Measurements from ENCODE around the gene CPNE5. TPM values are rescaled to one million over a fixed set of nuclear protein-coding genes. Genes with fewer than 3 reads are reported as not detected.

Gene CPNE5
- polyA plus RNA-seq, 1 donor (not counting 4 experiments of a cell fraction or from before 2014, with no cell fraction given), result 0.05 TPM

GRCh38 chr6:36779227-36779626 lies 60.0 kb downstream of the CPNE5 start:
- no peaks in the 10 kb centered on the region for H3K79me2 ChIP-seq (ENCODE audit: control insufficient read depth, insufficient read depth, low read length)
- no peaks in the 10 kb centered on the region for H3K9me3 ChIP-seq (ENCODE audit: control insufficient read depth, low read depth, low read length)
- H3K27me3 ChIP-seq (ENCODE audit: control insufficient read depth, extremely low read depth, insufficient read depth, low read length), result peaks cover 13% of the 10 kb centered on the region
- no peaks in the 10 kb centered on the region for H3K36me3 ChIP-seq (ENCODE audit: control insufficient read depth in 2 of 2, extremely low read depth in 1 of 2, insufficient read depth in 2 of 2, low read length in 2 of 2)
- H3K9me1 ChIP-seq (ENCODE audit: control insufficient read depth, extremely low read depth, insufficient read depth, low read length), result no peaks in the 10 kb centered on the region
- H3K27ac ChIP-seq (ENCODE audit: control insufficient read depth, insufficient read depth, low read length), result no peak overlapping the region
- no peak overlapping the region for H2AFZ ChIP-seq (ENCODE audit: control insufficient read depth, low read length)
- H3K4me3 ChIP-seq (ENCODE audit: control insufficient read depth in 2 of 3, extremely low read depth in 1 of 3, insufficient read depth in 2 of 3, low read depth in 1 of 3, low read length in 3 of 3), result no peak overlapping the region
- no peak overlapping the region for H3K4me2 ChIP-seq (ENCODE audit: control insufficient read depth, extremely low read depth, insufficient read depth, low read depth, low read length)
- no peaks in the 10 kb centered on the region for H4K20me1 ChIP-seq (ENCODE audit: control insufficient read depth, extremely low read depth, insufficient read depth, low read length)
- FAIRE-seq (no peak), DNase-seq (ENCODE audit: low read depth, low spot score) (no peak)
- dilution Hi-C loops (cut with MboI; ENCODE audit: extremely low pct_ligation_motif_present, low sequenced_read_pairs), result no loop called here
- H3K4me1 ChIP-seq (ENCODE audit: control insufficient read depth, extremely low read depth, insufficient read depth, low read length), result peaks cover 8% of the 10 kb centered on the region
- H3K9ac ChIP-seq (ENCODE audit: control insufficient read depth, extremely low read depth, insufficient read depth, low read length), result no peak overlapping the region
- TF ChIP-seq CTCF (optimal IDR thresholded peaks at IDR 0.05 in 1 of 3, IDR thresholded peaks at IDR 0.05 in 1 of 3, conservative IDR thresholded peaks at IDR 0.05 in 1 of 3; ENCODE audit: extremely low read depth in 1 of 3, insufficient read depth in 2 of 3, low read length in 3 of 3) (no peak), EZH2 (IDR thresholded peaks at IDR 0.05; ENCODE audit: low read length) (no peak)

GRCh38 chr6:36777801-36778200 lies 61.4 kb downstream of the CPNE5 start:
- Histone ChIP-seq H4K20me1 (ENCODE audit: control insufficient read depth, extremely low read depth, insufficient read depth, low read length) (no peaks in the 10 kb centered on the region), H3K9me1 (ENCODE audit: control insufficient read depth, extremely low read depth, insufficient read depth, low read length) (no peaks in the 10 kb centered on the region), H3K9me3 (ENCODE audit: control insufficient read depth, low read depth, low read length) (no peaks in the 10 kb centered on the region), H2AFZ (ENCODE audit: control insufficient read depth, low read length) (no peak overlapping the region), H3K36me3 (ENCODE audit: control insufficient read depth in 2 of 2, extremely low read depth in 1 of 2, insufficient read depth in 2 of 2, low read length in 2 of 2) (no peaks in the 10 kb centered on the region), H3K79me2 (ENCODE audit: control insufficient read depth, insufficient read depth, low read length) (no peaks in the 10 kb centered on the region), H3K4me3 (ENCODE audit: control insufficient read depth in 2 of 3, extremely low read depth in 1 of 3, insufficient read depth in 2 of 3, low read depth in 1 of 3, low read length in 3 of 3) (no peak overlapping the region), H3K27me3 (ENCODE audit: control insufficient read depth, extremely low read depth, insufficient read depth, low read length) (peaks cover 13% of the 10 kb centered on the region), H3K9ac (ENCODE audit: control insufficient read depth, extremely low read depth, insufficient read depth, low read length) (no peak overlapping the region), H3K27ac (ENCODE audit: control insufficient read depth, insufficient read depth, low read length) (no peak overlapping the region), H3K4me2 (ENCODE audit: control insufficient read depth, extremely low read depth, insufficient read depth, low read depth, low read length) (no peak overlapping the region), H3K4me1 (ENCODE audit: control insufficient read depth, extremely low read depth, insufficient read depth, low read length) (peaks cover 8% of the 10 kb centered on the region)
- FAIRE-seq (no peak), DNase-seq (ENCODE audit: low read depth, low spot score) (no peak)
- dilution Hi-C loops (cut with MboI; ENCODE audit: extremely low pct_ligation_motif_present, low sequenced_read_pairs), result no loop called here
- TF ChIP-seq EZH2 (IDR thresholded peaks at IDR 0.05; ENCODE audit: low read length) (no peak), CTCF (optimal IDR thresholded peaks at IDR 0.05 in 1 of 3, IDR thresholded peaks at IDR 0.05 in 1 of 3, conservative IDR thresholded peaks at IDR 0.05 in 1 of 3; ENCODE audit: extremely low read depth in 1 of 3, insufficient read depth in 2 of 3, low read length in 3 of 3) (no peak)

All from keratinocyte (primary cell).